ENCODE results near the gene LRRC8B. TPM values are rescaled to one million over a fixed set of nuclear protein-coding genes. Genes with fewer than 3 reads are reported as not detected.

Gene LRRC8B
- total RNA-seq, 1 donor from 2014 or later: 17.7 TPM

DNA sequence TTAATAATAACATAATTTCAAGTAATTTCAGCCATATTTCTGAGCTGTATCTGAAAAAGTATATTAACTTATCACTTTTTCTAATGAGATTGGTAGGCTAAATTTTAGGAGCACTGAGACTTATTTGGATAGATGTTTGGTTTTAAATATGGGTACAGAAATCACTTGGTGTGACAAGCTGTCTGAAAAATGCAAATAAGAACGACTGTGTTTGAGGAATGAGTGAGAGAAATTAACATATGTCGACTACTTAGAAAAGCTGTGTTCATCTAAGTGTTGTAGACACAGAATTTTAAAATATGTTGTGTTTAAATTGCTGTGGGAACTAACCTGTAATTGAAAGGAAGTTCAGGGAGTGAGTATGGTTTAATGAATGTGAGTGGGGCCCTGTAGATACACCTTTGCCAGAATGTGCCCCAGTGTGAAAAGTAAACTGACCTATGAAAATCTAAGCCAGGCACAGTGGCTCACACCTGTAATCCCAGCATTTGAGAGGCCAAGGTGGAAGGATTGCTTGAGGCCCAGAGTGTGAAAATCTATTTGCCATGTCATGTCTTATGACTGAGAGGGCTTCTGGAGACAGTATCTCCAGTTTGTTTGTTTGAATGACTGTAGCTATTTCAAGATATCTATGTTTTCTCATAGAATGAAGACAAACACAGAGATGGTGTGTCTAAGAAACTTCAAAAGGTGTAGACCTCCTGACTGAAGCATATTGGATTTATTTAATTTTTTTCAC lies 54.5 kb downstream of the LRRC8B start:
- Mint-ChIP-seq H3K27me3 (ENCODE audit: unreplicated experiment) (no peaks in the 10 kb centered on the region), H3K27ac (ENCODE audit: unreplicated experiment) (no peak overlapping the region), H3K4me3 (ENCODE audit: unreplicated experiment) (no peak overlapping the region), H3K36me3 (ENCODE audit: unreplicated experiment) (no peaks in the 10 kb centered on the region), H3K9me3 (ENCODE audit: unreplicated experiment) (no peaks in the 10 kb centered on the region), H3K4me1 (ENCODE audit: low read depth, unreplicated experiment) (no peaks in the 10 kb centered on the region)
- TF ChIP-seq, protein P1, sequence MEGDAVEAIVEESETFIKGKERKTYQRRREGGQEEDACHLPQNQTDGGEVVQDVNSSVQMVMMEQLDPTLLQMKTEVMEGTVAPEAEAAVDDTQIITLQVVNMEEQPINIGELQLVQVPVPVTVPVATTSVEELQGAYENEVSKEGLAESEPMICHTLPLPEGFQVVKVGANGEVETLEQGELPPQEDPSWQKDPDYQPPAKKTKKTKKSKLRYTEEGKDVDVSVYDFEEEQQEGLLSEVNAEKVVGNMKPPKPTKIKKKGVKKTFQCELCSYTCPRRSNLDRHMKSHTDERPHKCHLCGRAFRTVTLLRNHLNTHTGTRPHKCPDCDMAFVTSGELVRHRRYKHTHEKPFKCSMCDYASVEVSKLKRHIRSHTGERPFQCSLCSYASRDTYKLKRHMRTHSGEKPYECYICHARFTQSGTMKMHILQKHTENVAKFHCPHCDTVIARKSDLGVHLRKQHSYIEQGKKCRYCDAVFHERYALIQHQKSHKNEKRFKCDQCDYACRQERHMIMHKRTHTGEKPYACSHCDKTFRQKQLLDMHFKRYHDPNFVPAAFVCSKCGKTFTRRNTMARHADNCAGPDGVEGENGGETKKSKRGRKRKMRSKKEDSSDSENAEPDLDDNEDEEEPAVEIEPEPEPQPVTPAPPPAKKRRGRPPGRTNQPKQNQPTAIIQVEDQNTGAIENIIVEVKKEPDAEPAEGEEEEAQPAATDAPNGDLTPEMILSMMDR (IDR thresholded peaks at IDR 0.05; ENCODE audit: partially characterized antibody, unreplicated experiment): no peak
- no peak for DNase-seq

DNA sequence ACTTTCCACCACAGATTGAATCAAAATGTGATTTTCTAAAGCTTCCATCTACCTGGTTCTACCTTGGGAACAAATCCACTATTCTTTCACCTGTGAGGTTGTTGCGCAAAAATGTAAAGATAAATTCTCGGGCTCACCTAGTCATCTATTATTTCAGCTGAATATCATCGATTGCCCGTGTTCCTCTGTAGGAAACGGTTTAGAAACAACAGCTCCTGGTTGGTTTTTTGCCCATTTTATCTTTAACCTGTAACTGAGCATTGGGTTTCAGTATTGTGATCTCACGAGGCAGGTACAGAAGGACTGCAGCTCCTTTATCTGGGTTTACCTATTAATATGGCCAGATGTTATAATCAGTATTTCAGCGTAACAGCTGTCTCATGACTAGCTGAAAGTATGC lies 55.4 kb downstream of the LRRC8B start:
- Mint-ChIP-seq H3K27ac (ENCODE audit: unreplicated experiment) (no peak overlapping the region), H3K4me3 (ENCODE audit: unreplicated experiment) (no peak overlapping the region), H3K9me3 (ENCODE audit: unreplicated experiment) (no peaks in the 10 kb centered on the region), H3K4me1 (ENCODE audit: low read depth, unreplicated experiment) (no peaks in the 10 kb centered on the region), H3K27me3 (ENCODE audit: unreplicated experiment) (no peaks in the 10 kb centered on the region), H3K36me3 (ENCODE audit: unreplicated experiment) (no peaks in the 10 kb centered on the region)
- TF ChIP-seq, protein P1 (IDR thresholded peaks at IDR 0.05; ENCODE audit: partially characterized antibody, unreplicated experiment): no peak
- DNase-seq: no peak

DNA sequence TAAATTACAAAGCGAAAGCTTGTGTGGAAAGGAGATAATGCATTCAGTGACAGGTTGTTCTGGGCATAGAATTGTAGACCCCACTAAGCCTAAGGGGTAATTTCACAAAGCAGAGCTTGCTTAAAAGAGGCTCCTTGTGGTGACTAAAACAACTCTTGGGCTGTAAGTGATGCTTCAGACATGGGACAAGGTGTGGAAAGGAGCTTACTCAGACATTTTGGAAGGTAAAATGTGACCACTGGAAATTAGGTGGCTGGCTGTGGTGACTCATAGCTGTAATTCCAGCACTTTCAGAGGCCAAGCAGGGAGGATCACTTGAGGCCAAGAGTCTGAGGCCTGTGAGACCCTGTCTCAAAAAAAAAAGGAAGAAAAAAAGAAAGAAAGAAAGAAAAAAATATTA lies 57.2 kb downstream of the LRRC8B start:
- Mint-ChIP-seq H3K27me3 (ENCODE audit: unreplicated experiment) (no peaks in the 10 kb centered on the region), H3K36me3 (ENCODE audit: unreplicated experiment) (no peaks in the 10 kb centered on the region), H3K4me3 (ENCODE audit: unreplicated experiment) (no peak overlapping the region), H3K27ac (ENCODE audit: unreplicated experiment) (no peak overlapping the region), H3K4me1 (ENCODE audit: low read depth, unreplicated experiment) (no peaks in the 10 kb centered on the region), H3K9me3 (ENCODE audit: unreplicated experiment) (no peaks in the 10 kb centered on the region)
- TF ChIP-seq, protein P1 (IDR thresholded peaks at IDR 0.05; ENCODE audit: partially characterized antibody, unreplicated experiment): no peak
- DNase-seq: no peak

DNA sequence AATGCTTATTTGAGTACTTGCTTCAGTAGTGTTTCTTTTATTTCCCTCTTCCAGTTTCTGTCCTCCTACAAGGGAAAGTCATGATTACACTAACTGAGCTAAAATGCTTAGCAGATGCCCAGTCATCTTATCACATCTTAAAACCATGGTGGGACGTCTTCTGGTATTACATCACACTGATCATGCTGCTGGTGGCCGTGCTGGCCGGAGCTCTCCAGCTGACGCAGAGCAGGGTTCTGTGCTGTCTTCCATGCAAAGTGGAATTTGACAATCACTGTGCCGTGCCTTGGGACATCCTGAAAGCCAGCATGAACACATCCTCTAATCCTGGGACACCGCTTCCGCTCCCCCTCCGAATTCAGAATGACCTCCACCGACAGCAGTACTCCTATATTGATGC lies 57.9 kb downstream of the LRRC8B start:
- no peaks in the 10 kb centered on the region for H3K36me3 Mint-ChIP-seq (ENCODE audit: unreplicated experiment)
- H3K4me1 Mint-ChIP-seq (ENCODE audit: low read depth, unreplicated experiment): no peaks in the 10 kb centered on the region
- H3K27ac Mint-ChIP-seq (ENCODE audit: unreplicated experiment): no peak overlapping the region
- no peaks in the 10 kb centered on the region for H3K27me3 Mint-ChIP-seq (ENCODE audit: unreplicated experiment)
- no peak for DNase-seq
- H3K9me3 Mint-ChIP-seq (ENCODE audit: unreplicated experiment): no peaks in the 10 kb centered on the region
- TF ChIP-seq, protein P1 (IDR thresholded peaks at IDR 0.05; ENCODE audit: partially characterized antibody, unreplicated experiment): no peak
- no peak overlapping the region for H3K4me3 Mint-ChIP-seq (ENCODE audit: unreplicated experiment)

DNA sequence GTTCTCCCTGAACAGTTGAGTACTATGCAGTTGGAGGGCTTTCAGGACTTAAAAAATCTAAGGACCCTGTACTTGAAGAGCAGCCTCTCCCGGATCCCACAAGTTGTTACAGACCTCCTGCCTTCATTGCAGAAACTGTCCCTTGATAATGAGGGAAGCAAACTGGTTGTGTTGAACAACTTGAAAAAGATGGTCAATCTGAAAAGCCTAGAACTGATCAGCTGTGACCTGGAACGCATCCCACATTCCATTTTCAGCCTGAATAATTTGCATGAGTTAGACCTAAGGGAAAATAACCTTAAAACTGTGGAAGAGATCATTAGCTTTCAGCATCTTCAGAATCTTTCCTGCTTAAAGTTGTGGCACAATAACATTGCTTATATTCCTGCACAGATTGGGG lies 59.6 kb downstream of the LRRC8B start:
- DNase-seq: no peak
- H3K9me3 Mint-ChIP-seq (ENCODE audit: unreplicated experiment): no peaks in the 10 kb centered on the region
- no peaks in the 10 kb centered on the region for H3K27me3 Mint-ChIP-seq (ENCODE audit: unreplicated experiment)
- no peak overlapping the region for H3K27ac Mint-ChIP-seq (ENCODE audit: unreplicated experiment)
- H3K36me3 Mint-ChIP-seq (ENCODE audit: unreplicated experiment): no peaks in the 10 kb centered on the region
- H3K4me1 Mint-ChIP-seq (ENCODE audit: low read depth, unreplicated experiment): no peaks in the 10 kb centered on the region
- H3K4me3 Mint-ChIP-seq (ENCODE audit: unreplicated experiment): no peak overlapping the region
- TF ChIP-seq, protein P1 (IDR thresholded peaks at IDR 0.05; ENCODE audit: partially characterized antibody, unreplicated experiment): no peak

Data from glutamatergic neuron (in vitro differentiated cells).